Heart left ventricle (tissue), 13 donors: ENCODE data around the gene AOX1.

Experiments used
- POLR2A ChIP-seq, 2 donors: fragments of 450-650 bp; IDR thresholded peaks; one replicate each; pipeline ENCODE4 v1.6.1; 2017; ENCODE audit warnings: antibody characterized with exemption in 2 of 2, mild to moderate bottlenecking in 2 of 2, moderate library complexity in 2 of 2
- TF ChIP-seq, protein P1 (sequence below), 12 donors: fragments of 200-600 bp; sonication (generic) in 4 of 12; IDR thresholded peaks; one replicate each; pipeline versions ENCODE4 v1.5.0 to v1.8.0; 2018 to 2022; ENCODE audit warnings: antibody characterized with exemption in 12 of 12, mild to moderate bottlenecking in 5 of 12
- donor health status: ischemic (EF 13 %, LVEDD 7.1; RV severe dilation, severe dysfunction).
- donor health status: DM: no; HTN: yes; CAD: no.
- donor health status: DM: no; HTN: no; CAD: no.
- donor health status: ischemic (EF 25% LVEDD 6.9; RV normal size, moderate dysfunction).
- donor health status: ischemic (EF 25% LVEDD 5.7; RV mildly dilated, moderate dysfunction).
- donor health status: ischemic (EF 35%, LVEDD 5.7; RV mildly dilated, moderate dysfunction).
- donor health status: nonischemic (EF 11% LVEDD 7.7; RV severe dilation, severe dysfunction).
- donor health status: DM: yes; HTN: yes; CAD: no.
- donor health status: PGD.
- donor health status: ischemic (EF 29% LVEDD 5.4; RV normal size, mild dysfunction).
- donor health status: nonischemic (EF 23%, LVEDD 6.1; RV moderate dilation, normal function).

DNA sequence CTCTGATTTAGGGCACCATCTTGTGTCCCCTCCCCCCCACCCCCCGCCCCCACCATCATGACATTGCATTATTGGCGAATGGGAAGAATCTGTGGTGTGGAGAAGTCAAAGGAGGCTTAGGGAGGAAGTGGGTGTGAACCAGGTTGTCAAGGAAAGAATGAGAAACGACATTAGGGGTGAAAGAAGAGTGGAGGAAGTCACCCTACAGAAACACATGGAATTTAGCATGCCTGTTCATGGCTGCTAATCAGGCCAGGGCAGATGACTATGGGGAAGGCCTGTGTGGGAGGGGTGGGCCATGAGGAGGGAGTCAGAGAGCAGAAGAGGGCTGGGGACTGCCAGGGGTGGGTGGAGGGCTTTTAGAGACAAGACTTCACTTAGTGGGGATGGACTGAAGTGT lies 81.6 kb downstream of the AOX1 start:
- TF ChIP-seq, protein P1, sequence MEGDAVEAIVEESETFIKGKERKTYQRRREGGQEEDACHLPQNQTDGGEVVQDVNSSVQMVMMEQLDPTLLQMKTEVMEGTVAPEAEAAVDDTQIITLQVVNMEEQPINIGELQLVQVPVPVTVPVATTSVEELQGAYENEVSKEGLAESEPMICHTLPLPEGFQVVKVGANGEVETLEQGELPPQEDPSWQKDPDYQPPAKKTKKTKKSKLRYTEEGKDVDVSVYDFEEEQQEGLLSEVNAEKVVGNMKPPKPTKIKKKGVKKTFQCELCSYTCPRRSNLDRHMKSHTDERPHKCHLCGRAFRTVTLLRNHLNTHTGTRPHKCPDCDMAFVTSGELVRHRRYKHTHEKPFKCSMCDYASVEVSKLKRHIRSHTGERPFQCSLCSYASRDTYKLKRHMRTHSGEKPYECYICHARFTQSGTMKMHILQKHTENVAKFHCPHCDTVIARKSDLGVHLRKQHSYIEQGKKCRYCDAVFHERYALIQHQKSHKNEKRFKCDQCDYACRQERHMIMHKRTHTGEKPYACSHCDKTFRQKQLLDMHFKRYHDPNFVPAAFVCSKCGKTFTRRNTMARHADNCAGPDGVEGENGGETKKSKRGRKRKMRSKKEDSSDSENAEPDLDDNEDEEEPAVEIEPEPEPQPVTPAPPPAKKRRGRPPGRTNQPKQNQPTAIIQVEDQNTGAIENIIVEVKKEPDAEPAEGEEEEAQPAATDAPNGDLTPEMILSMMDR (IDR thresholded peaks at IDR 0.05): no peak
- TF ChIP-seq POLR2A (IDR thresholded peaks at IDR 0.05): no peak
